HEK293 (cell line): ENCODE measurements around the gene CHST12.
A peak's percentile ranks its signal among the peaks of the same experiment; 100 is the strongest.

ENCODE experiments used
- CTCF ChIA-PET: fragments of 350-600 bp; formaldehyde crosslinking; extraction: SDS; loops from one replicate; lab custom pipeline; 2021; ENCODE audit warnings: antibody characterized with exemption; lab: Yijun Ruan, JAX
- POLR2A ChIA-PET: fragments of 300-600 bp; formaldehyde crosslinking; extraction: SDS; loops from one replicate; lab custom pipeline; 2020; ENCODE audit warnings: antibody characterized with exemption, inconsistent platforms; lab: Yijun Ruan, JAX
- H3K27ac ChIP-seq: fragments of 200-500 bp; sonication (Bioruptor generic); 2 replicates; pipeline ENCODE4 v1.5.1; 2014; ENCODE audit warnings: low read depth, low read length, control low read depth, inconsistent platforms; ENCODE audit errors: extremely low read depth
- H3K36me3 ChIP-seq, 2 experiments: fragments of 200-500 bp in 1 of 2; sonication (Bioruptor generic) in 1 of 2; 1 replicate in 1 of 2; 2 replicates in 1 of 2; pipeline ENCODE4 v1.5.1; 2014 to 2017; ENCODE audit warnings: inconsistent platforms in 2 of 2, low read length in 2 of 2; ENCODE audit not compliant: control insufficient read depth in 2 of 2, insufficient read depth in 1 of 2
- H3K4me1 ChIP-seq: fragments of 200-500 bp; sonication (Bioruptor generic); 2 replicates; pipeline ENCODE4 v1.5.1; 2014; ENCODE audit warnings: mild to moderate bottlenecking, low read length, inconsistent platforms; ENCODE audit not compliant: control insufficient read depth, insufficient read depth
- H3K4me3 ChIP-seq: 2 replicates; pipeline ENCODE4 v1.5.1; 2011; ENCODE audit warnings: low read depth, mild to moderate bottlenecking, control low read depth, low read length, moderate library complexity
- H3K9me3 ChIP-seq: fragments of 200-500 bp; sonication (Bioruptor generic); 2 replicates; pipeline ENCODE4 v1.5.1; 2014; ENCODE audit warnings: low read depth, low read length, inconsistent platforms; ENCODE audit not compliant: control insufficient read depth, insufficient read depth
- HOXC10 ChIP-seq: sonication (generic); formaldehyde crosslinking; IDR thresholded peaks from 2 replicates; pipeline ENCODE4 v1.8.1; 2023; ENCODE audit warnings: mild to moderate bottlenecking, missing genetic modification reagents
- OVOL3 ChIP-seq: fragments of 450-650 bp; formaldehyde crosslinking; IDR thresholded peaks from 2 replicates; pipeline ENCODE4 v1.5.1; 2016; ENCODE audit warnings: missing biosample characterization, missing genetic modification characterization
- SCRT1 ChIP-seq: fragments of 450-650 bp; formaldehyde crosslinking; IDR thresholded peaks from 2 replicates; pipeline ENCODE4 v1.5.1; 2016; ENCODE audit warnings: missing biosample characterization, missing genetic modification characterization, borderline replicate concordance
- SP7 ChIP-seq: fragments of 450-650 bp; formaldehyde crosslinking; IDR thresholded peaks from 2 replicates; pipeline ENCODE4 v1.5.1; 2016; ENCODE audit warnings: missing biosample characterization, missing genetic modification characterization
- YY1 ChIP-seq: fragments of 450-650 bp; formaldehyde crosslinking; IDR thresholded peaks from 2 replicates; pipeline ENCODE4 v1.5.1; 2018; ENCODE audit warnings: missing biosample characterization, missing genetic modification characterization
- ZBTB20 ChIP-seq: fragments of 450-650 bp; formaldehyde crosslinking; IDR thresholded peaks from 2 replicates; pipeline ENCODE4 v1.5.1; 2016; ENCODE audit warnings: missing biosample characterization, missing genetic modification characterization
- ZBTB49 ChIP-seq: fragments of 450-650 bp; formaldehyde crosslinking; IDR thresholded peaks from 2 replicates; pipeline ENCODE4 v1.5.1; 2016; ENCODE audit warnings: missing biosample characterization, missing genetic modification characterization, low read depth
- ZBTB6 ChIP-seq: fragments of 450-650 bp; formaldehyde crosslinking; IDR thresholded peaks from 2 replicates; pipeline ENCODE4 v1.5.1; 2017; ENCODE audit warnings: missing biosample characterization, missing genetic modification characterization
- ZBTB8A ChIP-seq: fragments of 450-650 bp; formaldehyde crosslinking; IDR thresholded peaks from 2 replicates; pipeline ENCODE4 v1.5.1; 2016; ENCODE audit warnings: missing biosample characterization, missing genetic modification characterization
- ZNF121 ChIP-seq: fragments of 450-650 bp; formaldehyde crosslinking; IDR thresholded peaks from 2 replicates; pipeline ENCODE4 v1.5.1; 2016; ENCODE audit warnings: missing biosample characterization, missing genetic modification characterization
- ZNF133 ChIP-seq: fragments of 450-650 bp; formaldehyde crosslinking; IDR thresholded peaks from 2 replicates; pipeline ENCODE4 v1.5.1; 2016; ENCODE audit warnings: missing biosample characterization, missing genetic modification characterization
- ZNF23 ChIP-seq: fragments of 450-650 bp; formaldehyde crosslinking; IDR thresholded peaks from 2 replicates; pipeline ENCODE4 v1.5.1; 2016; ENCODE audit warnings: missing biosample characterization, missing genetic modification characterization, borderline replicate concordance
- ZNF280C ChIP-seq: fragments of 450-650 bp; formaldehyde crosslinking; IDR thresholded peaks from 2 replicates; pipeline ENCODE4 v1.5.1; 2016; ENCODE audit warnings: missing biosample characterization, missing genetic modification characterization
- ZNF341 ChIP-seq: fragments of 450-650 bp; formaldehyde crosslinking; IDR thresholded peaks from 2 replicates; pipeline ENCODE4; 2016; ENCODE audit warnings: low read depth, missing biosample characterization, missing genetic modification characterization
- ZNF366 ChIP-seq: fragments of 450-650 bp; formaldehyde crosslinking; conservative IDR thresholded peaks from 2 replicates; pipeline ENCODE4 v1.5.1; 2016; ENCODE audit warnings: missing biosample characterization, missing genetic modification characterization
- ZNF514 ChIP-seq: fragments of 450-650 bp; formaldehyde crosslinking; IDR thresholded peaks from 2 replicates; pipeline ENCODE4 v1.5.1; 2016; ENCODE audit warnings: missing biosample characterization, missing genetic modification characterization
- ZNF600 ChIP-seq: fragments of 450-650 bp; formaldehyde crosslinking; IDR thresholded peaks from 2 replicates; pipeline ENCODE4 v1.5.1; 2016; ENCODE audit warnings: missing biosample characterization, missing genetic modification characterization
- ZNF677 ChIP-seq: fragments of 450-650 bp; IDR thresholded peaks from 2 replicates; pipeline ENCODE4 v1.5.0; 2018; ENCODE audit warnings: missing biosample characterization, mild to moderate bottlenecking, missing genetic modification characterization, moderate library complexity
- ZNF701 ChIP-seq: fragments of 450-650 bp; formaldehyde crosslinking; IDR thresholded peaks from 2 replicates; pipeline ENCODE4 v1.5.1; 2016; ENCODE audit warnings: missing biosample characterization, missing genetic modification characterization
- ZNF747 ChIP-seq: fragments of 450-650 bp; formaldehyde crosslinking; IDR thresholded peaks from 2 replicates; pipeline ENCODE4 v1.5.1; 2016; ENCODE audit warnings: missing biosample characterization, missing genetic modification characterization
- ZXDB ChIP-seq: fragments of 450-650 bp; formaldehyde crosslinking; IDR thresholded peaks from 2 replicates; pipeline ENCODE4 v1.5.1; 2016; ENCODE audit warnings: missing biosample characterization, missing genetic modification characterization
- TF ChIP-seq, protein P1 (sequence below): fragments of 450-650 bp; formaldehyde crosslinking; IDR thresholded peaks from 2 replicates; pipeline ENCODE4 v1.5.1; 2016; ENCODE audit warnings: missing biosample characterization, missing genetic modification characterization
- TF ChIP-seq, protein P2 (sequence below): fragments of 450-650 bp; formaldehyde crosslinking; IDR thresholded peaks from 2 replicates; pipeline ENCODE4 v1.5.1; 2016; ENCODE audit warnings: missing biosample characterization, missing genetic modification characterization

Gene CHST12

DNA sequence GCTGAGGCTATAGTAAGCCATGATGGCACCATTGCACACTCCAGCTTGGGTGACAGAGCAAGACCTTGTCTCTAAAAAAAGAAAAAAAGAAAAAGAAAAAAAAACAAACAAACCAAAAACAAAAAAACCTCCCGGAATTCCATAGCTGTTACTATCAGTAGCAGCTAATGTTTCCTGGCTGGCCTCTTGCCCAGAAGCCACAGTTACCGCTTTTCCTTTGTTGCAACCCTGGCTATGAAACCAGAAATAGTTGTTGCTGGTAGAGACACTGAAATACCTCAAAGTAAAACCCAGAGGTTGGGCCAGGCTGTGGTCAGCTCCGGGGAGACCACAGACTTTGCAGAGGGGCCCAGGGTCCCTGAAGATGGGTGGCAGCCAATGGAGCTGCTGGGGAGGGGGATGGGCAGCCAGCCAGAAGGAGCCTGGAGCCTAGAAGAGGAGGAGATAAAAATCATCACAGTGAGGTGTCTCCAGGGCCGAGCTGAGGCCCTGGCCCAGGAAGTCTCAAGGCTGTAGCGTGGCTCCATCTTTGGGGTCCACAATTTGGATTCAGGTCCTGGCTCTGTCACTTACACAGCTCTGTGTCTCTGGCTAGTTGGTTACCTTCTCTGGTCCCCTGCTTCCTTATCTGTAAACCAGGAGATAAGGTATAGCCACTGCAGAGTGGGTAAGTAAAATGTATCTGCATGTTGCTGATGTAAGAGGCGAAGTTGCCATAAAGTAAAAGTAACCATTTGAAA, 3.4 kb upstream of the CHST12 start (continued):
- TF ChIP-seq ZBTB20 (tag by site-specific recombination): peak; percentile 50
- no peak for TF ChIP-seq ZBTB8A (tag by site-specific recombination)
- no peak for TF ChIP-seq ZNF514 (tag by site-specific recombination)
- TF ChIP-seq SCRT1 (tag by site-specific recombination): peak; percentile 43; the same call in 1 of the 2 replicates
- TF ChIP-seq SP7 (tag by site-specific recombination): 0 out of 2 replicates have a peak, but pooled peaks have one; percentile 16
- TF ChIP-seq OVOL3 (tag by site-specific recombination): no peak
- TF ChIP-seq, protein P1, sequence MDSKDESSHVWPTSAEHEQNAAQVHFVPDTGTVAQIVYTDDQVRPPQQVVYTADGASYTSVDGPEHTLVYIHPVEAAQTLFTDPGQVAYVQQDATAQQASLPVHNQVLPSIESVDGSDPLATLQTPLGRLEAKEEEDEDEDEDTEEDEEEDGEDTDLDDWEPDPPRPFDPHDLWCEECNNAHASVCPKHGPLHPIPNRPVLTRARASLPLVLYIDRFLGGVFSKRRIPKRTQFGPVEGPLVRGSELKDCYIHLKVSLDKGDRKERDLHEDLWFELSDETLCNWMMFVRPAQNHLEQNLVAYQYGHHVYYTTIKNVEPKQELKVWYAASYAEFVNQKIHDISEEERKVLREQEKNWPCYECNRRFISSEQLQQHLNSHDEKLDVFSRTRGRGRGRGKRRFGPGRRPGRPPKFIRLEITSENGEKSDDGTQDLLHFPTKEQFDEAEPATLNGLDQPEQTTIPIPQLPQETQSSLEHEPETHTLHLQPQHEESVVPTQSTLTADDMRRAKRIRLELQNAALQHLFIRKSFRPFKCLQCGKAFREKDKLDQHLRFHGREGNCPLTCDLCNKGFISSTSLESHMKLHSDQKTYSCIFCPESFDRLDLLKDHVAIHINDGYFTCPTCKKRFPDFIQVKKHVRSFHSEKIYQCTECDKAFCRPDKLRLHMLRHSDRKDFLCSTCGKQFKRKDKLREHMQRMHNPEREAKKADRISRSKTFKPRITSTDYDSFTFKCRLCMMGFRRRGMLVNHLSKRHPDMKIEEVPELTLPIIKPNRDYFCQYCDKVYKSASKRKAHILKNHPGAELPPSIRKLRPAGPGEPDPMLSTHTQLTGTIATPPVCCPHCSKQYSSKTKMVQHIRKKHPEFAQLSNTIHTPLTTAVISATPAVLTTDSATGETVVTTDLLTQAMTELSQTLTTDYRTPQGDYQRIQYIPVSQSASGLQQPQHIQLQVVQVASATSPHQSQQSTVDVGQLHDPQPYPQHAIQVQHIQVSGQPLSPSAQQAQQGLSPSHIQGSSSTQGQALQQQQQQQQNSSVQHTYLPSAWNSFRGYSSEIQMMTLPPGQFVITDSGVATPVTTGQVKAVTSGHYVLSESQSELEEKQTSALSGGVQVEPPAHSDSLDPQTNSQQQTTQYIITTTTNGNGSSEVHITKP (tag by site-specific recombination): peak; percentile 38; the same call in 1 of the 2 replicates
- 0 out of 2 replicates have a peak, but pooled peaks have one; percentile 17 for TF ChIP-seq ZXDB (tag by site-specific recombination)
- TF ChIP-seq ZNF600 (tag by site-specific recombination): 0 out of 2 replicates have a peak, but pooled peaks have one; percentile 11
- peak; percentile 28; the same call in 1 of the 2 replicates for TF ChIP-seq ZNF341 (tag by site-specific recombination)
- peak; percentile 94 for TF ChIP-seq ZBTB6 (tag by site-specific recombination)
- TF ChIP-seq, all 188 proteins: peak for 18

DNA sequence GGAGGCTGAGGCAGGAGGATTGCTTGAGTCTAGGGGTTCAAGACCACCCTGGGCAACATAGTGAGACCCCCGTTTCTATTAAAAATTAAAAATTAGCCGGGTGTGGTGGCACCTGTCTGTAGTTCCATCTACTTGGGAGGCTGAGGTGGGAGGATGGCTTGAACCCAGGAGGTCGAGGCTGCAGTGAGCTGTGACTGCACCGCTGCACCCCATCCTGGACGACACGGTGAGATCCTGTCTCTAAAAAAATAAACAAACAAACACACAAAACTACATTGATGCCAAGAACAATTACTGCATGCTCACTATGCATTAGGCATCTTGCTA, 761 bp upstream of the CHST12 start:
- Histone ChIP-seq H3K9me3 (no peaks in the 10 kb centered on the region), H3K4me1 (peaks cover 6% of the 10 kb centered on the region), H3K27ac (no peak overlapping the region), H3K4me3 (peak overlapping the region; percentile 64; the same call in 1 of the 2 replicates), H3K36me3 (no peaks in the 10 kb centered on the region)
- TF ChIP-seq ZNF701 (no peak), YY1 (tag by site-specific recombination) (no peak), ZNF23 (tag by site-specific recombination) (no peak), ZNF133 (tag by site-specific recombination) (no peak), HOXC10 (CRISPR knock-in tag) (no peak), ZNF747 (tag by site-specific recombination) (no peak), ZNF121 (no peak), ZNF280C (no peak), ZBTB49 (tag by site-specific recombination) (no peak), ZNF366 (tag by site-specific recombination) (no peak), ZNF677 (tag by site-specific recombination) (no peak)
- TF ChIP-seq, protein P2, sequence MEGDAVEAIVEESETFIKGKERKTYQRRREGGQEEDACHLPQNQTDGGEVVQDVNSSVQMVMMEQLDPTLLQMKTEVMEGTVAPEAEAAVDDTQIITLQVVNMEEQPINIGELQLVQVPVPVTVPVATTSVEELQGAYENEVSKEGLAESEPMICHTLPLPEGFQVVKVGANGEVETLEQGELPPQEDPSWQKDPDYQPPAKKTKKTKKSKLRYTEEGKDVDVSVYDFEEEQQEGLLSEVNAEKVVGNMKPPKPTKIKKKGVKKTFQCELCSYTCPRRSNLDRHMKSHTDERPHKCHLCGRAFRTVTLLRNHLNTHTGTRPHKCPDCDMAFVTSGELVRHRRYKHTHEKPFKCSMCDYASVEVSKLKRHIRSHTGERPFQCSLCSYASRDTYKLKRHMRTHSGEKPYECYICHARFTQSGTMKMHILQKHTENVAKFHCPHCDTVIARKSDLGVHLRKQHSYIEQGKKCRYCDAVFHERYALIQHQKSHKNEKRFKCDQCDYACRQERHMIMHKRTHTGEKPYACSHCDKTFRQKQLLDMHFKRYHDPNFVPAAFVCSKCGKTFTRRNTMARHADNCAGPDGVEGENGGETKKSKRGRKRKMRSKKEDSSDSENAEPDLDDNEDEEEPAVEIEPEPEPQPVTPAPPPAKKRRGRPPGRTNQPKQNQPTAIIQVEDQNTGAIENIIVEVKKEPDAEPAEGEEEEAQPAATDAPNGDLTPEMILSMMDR (tag by site-specific recombination): no peak
- ChIA-PET POLR2A (interaction anchor here (0.7 to 1.9 kb wide), 5 partner anchors 10 to 120 kb away, joined by 3 to 11 read pairs (median 4); partner anchors contain the start of gene EIF3B), CTCF (no interaction called here)
